NOMO-1 treated with dmso at 0.1 percent for 144 hours (cell line): ENCODE data around the gene SELENOO.
"Not testable (repeated sequence)": the region's sequence is repeated elsewhere in the genome, so short reads cannot be mapped to it uniquely, and the experiment has no call there.

Source experiments
- DNase-seq: peaks from one replicate; lab custom pipeline; 2025; ENCODE audit not compliant: unreplicated experiment; lab: John Stamatoyannopoulos, UW

SELENOO gene, protein sequence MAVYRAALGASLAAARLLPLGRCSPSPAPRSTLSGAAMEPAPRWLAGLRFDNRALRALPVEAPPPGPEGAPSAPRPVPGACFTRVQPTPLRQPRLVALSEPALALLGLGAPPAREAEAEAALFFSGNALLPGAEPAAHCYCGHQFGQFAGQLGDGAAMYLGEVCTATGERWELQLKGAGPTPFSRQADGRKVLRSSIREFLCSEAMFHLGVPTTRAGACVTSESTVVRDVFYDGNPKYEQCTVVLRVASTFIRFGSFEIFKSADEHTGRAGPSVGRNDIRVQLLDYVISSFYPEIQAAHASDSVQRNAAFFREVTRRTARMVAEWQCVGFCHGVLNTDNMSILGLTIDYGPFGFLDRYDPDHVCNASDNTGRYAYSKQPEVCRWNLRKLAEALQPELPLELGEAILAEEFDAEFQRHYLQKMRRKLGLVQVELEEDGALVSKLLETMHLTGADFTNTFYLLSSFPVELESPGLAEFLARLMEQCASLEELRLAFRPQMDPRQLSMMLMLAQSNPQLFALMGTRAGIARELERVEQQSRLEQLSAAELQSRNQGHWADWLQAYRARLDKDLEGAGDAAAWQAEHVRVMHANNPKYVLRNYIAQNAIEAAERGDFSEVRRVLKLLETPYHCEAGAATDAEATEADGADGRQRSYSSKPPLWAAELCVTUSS

DNA sequence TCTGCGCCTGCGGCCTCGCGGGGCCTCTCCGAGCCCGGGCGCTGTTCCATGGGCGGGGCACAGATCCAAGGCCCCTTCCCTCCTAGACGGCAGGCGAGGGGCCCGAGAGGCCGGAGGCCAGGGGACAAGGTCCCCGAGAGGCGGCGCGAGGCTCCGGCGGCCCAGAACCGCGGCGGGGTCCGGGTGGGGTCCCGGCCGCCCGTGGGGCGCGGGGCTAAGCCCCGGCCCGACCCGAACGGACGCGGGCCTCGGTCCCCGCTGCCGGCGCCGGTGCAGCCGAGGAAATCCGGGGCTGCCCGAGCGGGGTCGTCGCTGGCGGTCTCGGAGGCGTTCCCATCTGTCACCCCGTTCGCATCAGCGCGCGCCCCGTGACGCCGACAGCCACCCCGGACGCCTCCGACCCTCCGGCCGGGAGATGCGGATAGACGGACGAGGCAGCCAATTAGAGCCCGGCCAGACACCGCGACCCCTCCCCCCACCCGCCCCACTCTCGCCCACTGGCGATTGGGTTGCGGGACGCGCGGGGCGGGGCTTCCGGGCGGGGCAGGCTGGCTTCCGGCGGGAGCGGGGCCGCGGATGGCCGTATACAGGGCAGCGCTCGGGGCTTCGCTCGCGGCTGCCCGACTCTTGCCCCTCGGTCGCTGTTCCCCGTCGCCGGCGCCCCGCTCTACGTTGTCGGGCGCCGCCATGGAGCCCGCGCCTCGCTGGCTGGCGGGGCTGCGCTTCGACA, at the start of gene SELENOO:
Gene SELENOO (plus strand): TSS at position 551 of the 730 bp plus-strand sequence. CDS start 26 bp downstream, at position 577.
- peak; percentile 76 for DNase-seq

DNA sequence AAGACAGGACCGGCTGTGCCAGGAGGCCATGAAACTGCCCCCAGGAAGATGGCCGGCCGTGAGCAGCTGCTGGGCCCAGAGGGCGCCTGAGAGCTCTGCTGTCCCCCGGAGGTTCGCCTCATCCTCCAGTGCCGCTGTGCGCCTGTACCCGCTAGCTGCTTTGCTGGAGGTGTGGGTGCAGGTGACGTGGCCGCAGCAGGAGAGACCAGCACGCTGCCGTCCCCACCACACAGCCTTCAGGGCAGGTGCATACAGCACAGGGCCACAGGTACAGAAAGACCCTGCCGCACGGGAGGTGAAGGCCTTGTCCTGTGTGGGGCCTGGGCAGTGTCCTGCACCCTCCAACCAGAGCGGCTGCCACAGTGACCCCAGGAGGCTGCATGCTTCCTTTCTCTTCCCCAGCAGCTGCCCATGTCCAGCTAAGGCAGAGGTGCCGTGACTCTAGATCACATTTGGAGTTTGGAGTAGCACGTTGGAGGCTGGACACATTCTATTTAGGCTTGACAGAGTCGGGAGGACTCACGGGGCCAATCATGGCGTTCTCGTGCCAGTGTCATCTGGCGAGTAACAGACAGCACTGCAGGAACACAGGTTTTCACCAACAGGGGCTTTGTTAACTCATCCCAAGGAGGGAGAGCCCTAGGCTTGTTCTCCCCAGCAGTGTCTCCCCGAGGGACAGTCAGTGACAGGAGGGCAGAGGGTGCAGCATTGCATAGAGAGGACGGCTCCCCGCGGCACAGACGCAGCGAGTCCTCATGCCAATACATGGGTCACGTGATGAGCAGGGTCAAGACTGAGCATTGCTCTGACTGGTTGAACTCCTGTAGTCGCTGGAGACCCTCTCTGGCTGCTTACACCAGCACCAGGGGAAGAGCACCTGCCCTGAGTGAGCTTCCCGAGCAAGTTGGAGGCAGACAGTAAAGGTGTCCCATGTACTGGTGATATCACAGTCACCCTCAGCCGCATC, 49.0 kb upstream of the SELENOO start:
- DNase-seq, result no peak

DNA sequence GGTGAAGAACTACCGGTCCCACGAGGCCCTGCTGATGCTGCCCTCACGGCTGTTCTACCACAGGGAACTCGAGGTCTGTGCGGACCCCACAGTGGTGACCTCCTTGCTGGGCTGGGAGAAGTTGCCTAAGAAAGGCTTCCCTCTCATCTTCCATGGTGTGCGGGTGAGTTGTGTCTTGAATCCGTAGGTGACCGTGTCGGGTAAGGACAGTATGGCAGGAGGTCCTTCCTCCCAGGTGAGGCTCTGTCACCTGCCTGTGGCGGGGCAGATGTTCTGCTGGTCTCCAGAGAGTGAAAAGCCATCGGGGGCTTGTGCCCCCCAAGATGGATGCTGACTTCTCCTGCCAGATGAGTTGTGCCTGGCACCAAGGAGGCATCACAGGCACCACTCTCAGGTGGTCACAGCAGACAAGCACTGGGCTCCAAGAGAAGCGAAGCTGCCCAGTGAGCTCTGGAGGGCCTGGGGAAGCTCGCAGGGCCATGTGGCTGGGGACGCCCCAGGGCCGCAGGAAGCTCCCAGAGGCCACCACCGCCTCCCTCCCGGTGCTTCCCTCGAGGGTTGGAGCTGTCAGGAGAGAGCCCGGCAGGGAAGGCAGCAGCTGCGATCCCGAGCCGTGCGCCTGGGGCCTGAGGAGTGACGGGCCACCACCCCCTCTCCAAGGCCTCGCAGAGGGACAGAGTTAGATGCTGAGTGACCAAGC, 47.6 kb upstream of the SELENOO start:
- no peak for DNase-seq

GRCh38 chr22:50153756-50154140, 47.1 kb upstream of the SELENOO start:
- DNase-seq, result no peak

DNA sequence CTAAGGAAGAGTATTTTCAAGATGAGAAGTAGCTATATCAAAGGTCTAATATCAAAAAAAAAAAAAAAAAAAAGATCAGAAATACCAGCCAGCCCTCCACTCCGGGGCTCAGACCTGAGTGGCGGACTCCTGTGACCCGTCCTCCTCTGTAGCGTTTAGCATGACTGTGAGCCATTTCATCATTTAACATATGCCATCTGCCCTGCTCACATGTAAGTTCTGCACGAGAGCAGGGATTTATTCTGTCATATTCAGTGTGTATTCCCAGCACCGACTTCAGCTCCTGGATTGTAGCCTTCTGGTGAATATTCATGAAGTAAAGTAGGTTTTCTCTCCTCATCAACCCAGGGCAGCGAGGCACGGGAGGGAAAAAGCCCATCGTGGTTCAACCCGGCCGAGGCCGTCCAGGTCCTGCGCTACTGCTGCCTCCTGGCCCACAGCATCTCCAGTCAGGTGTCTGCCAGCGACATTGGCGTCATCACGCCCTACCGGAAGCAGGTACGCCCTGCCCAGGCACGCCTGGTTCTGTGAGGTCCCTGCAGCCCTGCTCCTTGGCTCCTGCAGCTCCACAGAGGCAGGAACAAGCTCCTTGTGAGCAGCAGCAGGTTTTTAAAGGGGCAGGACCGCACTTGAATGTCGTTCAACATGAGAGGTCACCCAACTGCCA, 43.0 kb upstream of the SELENOO start:
- no peak for DNase-seq

- no peak for DNase-seq
Observed at GRCh38 chr22:50160947-50161346, 39.9 kb upstream of the SELENOO start.

DNA sequence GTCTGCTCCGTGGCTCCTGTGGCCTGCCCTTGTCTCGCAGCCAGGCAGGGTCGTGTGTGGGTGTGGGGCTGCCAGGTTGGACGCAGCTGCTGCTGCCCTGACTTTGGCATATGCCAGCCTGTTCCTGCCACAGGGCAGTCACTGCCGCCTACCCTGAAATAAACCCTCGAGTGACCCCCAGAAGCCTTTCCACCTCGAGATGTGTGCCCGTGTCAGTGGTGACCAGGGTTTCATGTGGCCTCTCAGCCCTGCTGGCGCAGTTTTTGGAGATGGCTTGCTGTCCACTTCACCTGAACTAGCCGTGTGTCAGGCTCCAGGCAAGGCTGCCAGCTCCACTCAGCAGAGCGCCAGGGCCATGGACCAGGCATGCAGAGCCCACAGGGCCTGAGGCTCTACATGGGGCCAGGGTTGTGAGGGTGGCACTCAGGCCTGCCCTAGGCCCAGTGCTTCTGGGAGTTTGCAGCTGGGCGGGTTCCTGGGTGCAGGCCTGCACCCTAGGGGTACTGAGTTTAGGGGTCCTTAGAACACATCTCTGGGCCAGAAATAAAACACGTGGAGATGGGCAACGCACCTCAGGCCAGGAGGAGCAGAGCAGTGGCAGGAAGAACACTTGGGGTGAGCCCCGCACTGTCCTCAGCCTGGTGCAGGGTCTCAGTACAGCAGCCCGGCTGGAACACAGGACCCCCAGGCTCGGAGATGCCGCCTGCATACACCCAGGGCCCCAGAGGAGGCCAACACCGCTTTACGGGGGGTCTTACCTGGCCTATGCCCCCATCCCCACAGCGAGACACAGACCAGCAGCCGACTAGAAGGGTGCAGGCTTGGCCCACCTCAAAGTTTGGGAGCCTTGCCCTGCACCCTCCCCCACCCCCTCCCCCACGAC, 39.1 kb upstream of the SELENOO start:
- no peak for DNase-seq

DNA sequence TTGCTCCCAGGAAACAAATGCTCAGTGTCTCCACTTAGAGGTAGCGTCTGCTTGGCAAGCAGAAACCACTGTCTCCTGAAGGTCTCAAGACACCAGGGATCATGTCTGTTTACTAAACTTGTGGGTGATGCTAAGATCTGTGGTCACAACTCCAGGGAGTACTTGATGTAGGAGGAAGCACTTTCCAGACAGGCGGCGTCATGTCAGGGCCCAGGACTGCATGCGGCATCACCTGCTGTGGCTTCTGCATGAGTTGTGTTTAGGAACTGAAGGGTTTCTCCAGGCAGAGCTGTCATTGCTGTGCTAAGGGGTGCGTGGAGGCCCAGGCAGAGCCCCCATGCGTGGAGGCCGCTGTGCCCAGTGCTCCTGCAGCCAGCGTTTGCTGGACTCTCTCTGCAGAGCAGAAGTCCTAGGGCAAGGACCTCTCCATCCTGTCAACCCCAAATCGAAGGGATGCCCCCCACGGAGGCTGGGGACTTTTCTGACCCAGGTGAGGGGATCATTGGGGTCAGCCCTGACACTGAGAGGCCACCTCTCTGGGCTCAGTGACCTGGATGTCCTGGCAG, 38.3 kb upstream of the SELENOO start:
- no peak for DNase-seq

DNA sequence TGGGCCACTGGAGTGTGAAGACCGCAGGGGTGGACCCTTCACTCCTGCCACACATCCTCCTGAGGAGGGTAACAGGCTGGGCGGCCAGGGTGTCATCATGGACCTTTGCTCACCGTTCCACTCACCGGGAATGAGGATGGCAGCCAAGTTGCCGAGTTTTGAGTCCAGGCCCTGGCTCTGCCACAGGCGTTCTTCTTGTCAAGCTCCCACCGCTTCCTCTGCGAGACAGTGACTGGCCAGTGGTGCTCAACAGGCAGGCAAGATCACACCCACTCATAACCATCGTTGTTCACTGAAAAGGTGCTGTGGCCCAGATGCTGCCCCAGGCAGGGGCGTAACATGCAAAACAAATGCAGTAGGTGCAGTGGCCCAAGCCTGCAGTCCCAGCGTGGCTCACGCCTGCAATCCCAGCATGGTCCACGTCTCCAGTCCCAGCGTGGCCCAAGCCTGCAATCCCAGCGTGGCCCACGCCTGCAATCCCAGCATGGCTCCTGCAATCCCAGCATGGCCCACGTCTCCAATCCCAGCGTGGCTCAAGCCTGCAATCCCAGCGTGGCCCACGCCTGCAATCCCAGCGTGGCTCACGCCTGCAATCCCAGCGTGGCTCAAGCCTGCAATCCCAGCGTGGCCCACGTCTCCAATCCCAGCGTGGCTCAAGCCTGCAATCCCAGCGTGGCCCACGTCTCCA, 35.2 kb upstream of the SELENOO start:
- no peak for DNase-seq

DNA sequence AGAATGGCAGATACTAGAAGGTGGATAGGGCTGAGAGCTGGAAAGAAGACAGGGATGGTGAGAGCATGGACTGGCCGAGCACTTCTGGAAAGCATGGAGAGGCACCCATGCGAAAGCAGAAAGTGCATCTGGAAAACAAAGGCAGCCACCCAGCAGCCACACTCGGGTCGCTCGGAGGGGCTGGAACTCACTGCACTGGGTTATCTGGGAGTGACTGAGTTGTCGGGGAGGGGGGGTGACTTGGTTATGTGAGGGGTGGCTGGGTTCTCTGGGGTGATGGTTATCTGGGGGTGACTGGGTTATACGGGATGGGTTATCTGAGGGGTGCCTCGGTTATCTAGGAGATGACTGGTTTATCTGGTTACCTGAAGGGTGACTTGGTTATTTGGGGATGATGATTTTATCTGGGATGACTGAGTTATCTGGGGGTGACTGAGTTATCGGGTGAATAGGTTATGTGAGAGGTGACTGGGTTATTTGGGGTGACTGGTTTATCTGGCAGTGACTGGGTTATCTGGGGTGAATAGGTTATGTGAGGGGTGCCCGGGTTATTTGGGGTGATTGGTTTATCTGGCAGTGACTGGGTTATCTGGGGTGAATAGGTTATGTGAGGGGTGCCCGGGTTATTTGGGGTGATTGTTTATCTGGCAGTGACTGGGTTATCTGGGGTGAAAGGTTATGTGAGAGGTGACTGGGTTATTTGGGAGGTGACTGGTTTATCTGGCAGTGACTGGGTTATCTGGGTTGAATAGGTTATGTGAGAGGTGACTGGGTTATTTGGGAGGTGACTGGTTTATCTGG, 32.9 kb upstream of the SELENOO start:
- no peak for DNase-seq

GRCh38 chr22:50168490-50169180, 32.2 kb upstream of the SELENOO start:
- not testable (repeated sequence) for DNase-seq

- DNase-seq, result no peak
Observed at GRCh38 chr22:50169181-50169759, 31.5 kb upstream of the SELENOO start.

- no peak for DNase-seq
Observed at GRCh38 chr22:50169774-50170341, 31.0 kb upstream of the SELENOO start.

- no peak for DNase-seq
Observed at GRCh38 chr22:50170453-50171318, 30.1 kb upstream of the SELENOO start, which contains the start of gene PANX2. TSS of gene PANX2 (plus strand) at chr22:50170731. CDS start at chr22:50170731, 0 bp downstream.
